HG03521 (cell line): ENCODE measurements around the gene OS9.

Experiments
- ATAC-seq: cut with Tn5 transposase; IDR thresholded peaks from one replicate; pipeline ENCODE4 v1.9.1; 2021; ENCODE audit warnings: mild to moderate bottlenecking, moderate library complexity; ENCODE audit not compliant: unreplicated experiment

Gene OS9

GRCh38 chr12:57750561-57751431, 56.9 kb downstream of the OS9 start:
- ATAC-seq, result no peak

GRCh38 chr12:57751432-57751787, 57.5 kb downstream of the OS9 start:
- ATAC-seq, result no peak

GRCh38 chr12:57751788-57752667, 58.1 kb downstream of the OS9 start, which contains the start of gene CDK4:
CDK4 (minus strand) TSS chr12:57752310; CDS start chr12:57751717, 593 bp downstream.
- ATAC-seq, result peak; percentile 65

GRCh38 chr12:57752668-57753000, 58.7 kb downstream of the OS9 start:
- ATAC-seq, result no peak

GRCh38 chr12:57753756-57754337, 59.9 kb downstream of the OS9 start:
- ATAC-seq, result no peak

GRCh38 chr12:57754411-57755193, 60.7 kb downstream of the OS9 start, which contains the start of gene MARCHF9:
MARCHF9 (plus strand) TSS chr12:57755103; CDS start chr12:57755529, 426 bp downstream.
- peak; percentile 18 for ATAC-seq

- no peak for ATAC-seq
Measured at GRCh38 chr12:57755194-57755453, 61.2 kb downstream of the OS9 start.

GRCh38 chr12:57755454-57756372, 61.8 kb downstream of the OS9 start:
- ATAC-seq, result no peak

GRCh38 chr12:57756406-57757341, 62.7 kb downstream of the OS9 start:
- ATAC-seq, result no peak

- ATAC-seq, result no peak
Measured at GRCh38 chr12:57757771-57758170, 63.8 kb downstream of the OS9 start.

GRCh38 chr12:57758552-57759359, 64.8 kb downstream of the OS9 start:
- ATAC-seq, result no peak

- ATAC-seq, result no peak
Measured at GRCh38 chr12:57759360-57759980, 65.5 kb downstream of the OS9 start.

- no peak for ATAC-seq
Measured at GRCh38 chr12:57760347-57760982, 66.5 kb downstream of the OS9 start.

- no peak for ATAC-seq
Measured at GRCh38 chr12:57761391-57761998, 67.6 kb downstream of the OS9 start.

GRCh38 chr12:57762463-57762862, 68.5 kb downstream of the OS9 start:
- no peak for ATAC-seq

- ATAC-seq, result no peak
Measured at GRCh38 chr12:57763881-57764661, 70.1 kb downstream of the OS9 start.
